Stomach smooth muscle (tissue), 2 donors: Measurements from ENCODE around the gene IL17RE.

ENCODE experiments used
- H3K27ac ChIP-seq: one replicate; pipeline ENCODE4 v1.7.0; 2013; ENCODE audit warnings: mild to moderate bottlenecking, low read length, inconsistent platforms
- H3K27me3 ChIP-seq, 2 donors: one replicate each; pipeline ENCODE4 v1.7.0; 2013; ENCODE audit warnings: low read length in 2 of 2; ENCODE audit not compliant: insufficient read depth in 2 of 2, control insufficient read depth in 1 of 2
- H3K36me3 ChIP-seq, 2 donors: one replicate each; pipeline ENCODE4 v1.7.0; 2013; ENCODE audit warnings: low read length in 2 of 2; ENCODE audit not compliant: control insufficient read depth in 2 of 2, insufficient read depth in 2 of 2
- H3K4me1 ChIP-seq: one replicate; pipeline ENCODE4 v1.7.0; 2013; ENCODE audit warnings: low read length; ENCODE audit not compliant: control insufficient read depth, insufficient read depth
- H3K4me3 ChIP-seq, 2 donors: one replicate each; pipeline ENCODE4 v1.7.0; 2013; ENCODE audit warnings: low read length in 2 of 2
- H3K9ac ChIP-seq, 2 donors: one replicate each; pipeline ENCODE4 v1.7.0; 2013; ENCODE audit warnings: low read length in 2 of 2, mild to moderate bottlenecking in 1 of 2
- H3K9me3 ChIP-seq, 2 donors: one replicate each; pipeline ENCODE4 v1.7.0; 2013; ENCODE audit warnings: low read length in 2 of 2; ENCODE audit not compliant: control insufficient read depth in 2 of 2
- donor health status: healthy.
- donor health status: Pancreatic carcinoma.

Gene IL17RE

DNA sequence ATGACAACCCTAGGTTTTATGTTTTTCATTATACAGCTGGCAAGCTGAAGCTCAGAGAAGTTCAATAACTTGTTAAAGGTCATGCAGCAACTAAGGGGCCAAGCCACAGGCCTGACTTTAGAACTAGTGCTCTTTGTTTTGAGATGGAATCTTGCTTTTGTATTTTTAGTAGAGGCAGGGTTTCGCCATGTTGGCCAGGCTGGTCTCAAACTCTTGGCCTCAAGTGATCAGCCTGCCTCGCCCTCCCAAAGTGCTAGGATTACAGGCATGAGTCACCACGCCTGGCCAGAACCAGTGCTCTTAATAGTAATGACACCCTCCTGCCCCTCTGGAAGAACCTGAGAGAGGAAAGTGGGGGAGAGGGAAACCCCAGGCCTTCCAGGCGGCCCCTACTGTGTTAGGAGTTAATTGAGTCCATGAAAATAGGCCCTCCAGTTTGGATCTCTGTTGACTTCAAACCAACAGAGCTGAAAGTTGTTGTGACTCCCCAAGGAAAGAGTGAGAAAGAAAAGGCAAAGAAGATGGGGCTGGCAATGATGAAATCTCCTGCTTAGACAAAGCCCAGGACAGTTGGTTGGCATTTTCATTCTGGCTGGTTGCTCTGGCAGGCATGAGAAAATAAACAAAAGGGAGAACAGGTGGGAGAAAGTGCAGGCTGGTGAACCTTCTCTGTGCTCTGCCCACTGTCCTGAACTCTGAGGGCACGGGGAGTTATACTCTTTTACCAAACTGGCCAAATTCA, 53.1 kb downstream of the IL17RE start:
- Histone ChIP-seq H3K9ac (no peak overlapping the region), H3K4me3 (no peak overlapping the region), H3K4me1 (peaks cover 24% of the 10 kb centered on the region), H3K36me3 (peaks cover 0 to 8% of the 10 kb centered on the region in 2 donors), H3K9me3 (no peaks in the 10 kb centered on the region), H3K27me3 (no peaks in the 10 kb centered on the region), H3K27ac (peak overlapping the region; percentile 70)

DNA sequence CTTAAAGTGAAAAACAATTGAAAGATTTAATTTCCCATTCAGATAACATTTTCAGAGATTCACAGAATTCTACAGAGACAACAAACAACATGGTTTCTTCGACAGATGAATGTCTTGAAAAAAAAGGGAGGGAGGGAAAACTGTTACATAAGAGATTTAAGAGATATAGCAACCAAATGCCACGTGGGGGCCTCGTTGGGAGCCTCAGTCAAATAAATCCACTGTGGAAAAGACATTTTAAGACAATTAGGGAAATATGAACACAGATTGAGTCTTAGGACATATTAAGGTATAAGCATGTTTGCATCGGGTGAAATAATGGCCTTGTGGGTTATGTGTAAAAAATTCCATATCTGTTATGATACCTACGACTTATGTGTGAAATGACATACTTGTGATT, 54.6 kb downstream of the IL17RE start:
- Histone ChIP-seq H3K27ac (no peak overlapping the region), H3K27me3 (no peaks in the 10 kb centered on the region), H3K9ac (no peak overlapping the region), H3K4me1 (peaks cover 16% of the 10 kb centered on the region), H3K36me3 (peaks cover 3 to 13% of the 10 kb centered on the region in 2 donors), H3K4me3 (no peak overlapping the region), H3K9me3 (no peaks in the 10 kb centered on the region)

DNA sequence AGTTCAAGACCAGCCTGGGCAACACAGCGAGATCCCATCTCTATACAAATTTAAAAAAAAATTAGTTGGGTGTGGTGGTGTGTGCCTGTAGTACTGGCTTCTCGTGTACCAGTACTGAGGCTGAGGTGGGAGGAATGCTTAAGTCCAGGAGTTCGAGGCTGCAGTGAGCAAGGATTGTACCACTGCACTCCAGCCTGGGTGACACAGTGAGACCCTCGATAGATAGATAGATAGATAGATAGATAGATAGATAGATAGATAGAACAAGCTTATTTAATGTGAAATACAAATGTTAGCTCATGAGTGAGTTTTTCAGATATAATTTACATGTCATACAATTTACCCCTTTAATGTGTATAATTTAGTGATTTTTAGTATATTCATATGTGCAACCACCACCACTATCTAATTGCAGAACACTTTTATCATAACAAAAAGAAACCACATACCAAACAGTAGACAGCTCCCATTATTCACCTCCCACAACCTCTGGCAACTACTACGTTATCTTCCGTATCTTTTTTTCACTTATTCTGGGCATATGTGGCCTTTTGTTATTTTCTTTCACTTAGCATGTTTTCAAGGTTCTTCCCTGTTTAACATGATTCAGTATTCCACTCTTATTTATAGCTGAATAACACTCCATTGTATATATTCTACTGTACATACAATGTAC, 62.7 kb downstream of the IL17RE start:
- H3K27ac ChIP-seq, result no peak overlapping the region
- H3K4me1 ChIP-seq, result no peaks in the 10 kb centered on the region
- H3K9ac ChIP-seq, result no peak overlapping the region
- H3K27me3 ChIP-seq, result no peaks in the 10 kb centered on the region
- H3K9me3 ChIP-seq, result no peaks in the 10 kb centered on the region
- H3K36me3 ChIP-seq, result peaks cover 33 to 35% of the 10 kb centered on the region in 2 donors
- H3K4me3 ChIP-seq, result no peak overlapping the region
